Mesenchymal stem cell (in vitro differentiated cells and primary cell): ENCODE results near the gene TIMM44.

Experiments
- DNase-seq: peaks from one replicate; pipeline ENCODE4 v3.0.0-alpha.2; 2013
- H2AFZ ChIP-seq: one replicate; pipeline ENCODE4 v1.6.1; 2013; ENCODE audit warnings: low read depth, mild to moderate bottlenecking, control low read depth, inconsistent platforms, low read length, moderate library complexity
- H2AK5ac ChIP-seq: 2 replicates; pipeline ENCODE4 v1.6.1; 2013; ENCODE audit warnings: low read length, moderate library complexity, mild to moderate bottlenecking, inconsistent platforms; ENCODE audit not compliant: severe bottlenecking
- H2BK120ac ChIP-seq: one replicate; pipeline ENCODE4 v1.6.1; 2013; ENCODE audit warnings: low read depth, mild to moderate bottlenecking, inconsistent platforms, low read length, moderate library complexity
- H2BK12ac ChIP-seq, 2 experiments: one replicate each; pipeline ENCODE4 v1.6.1; 2013; ENCODE audit warnings: inconsistent platforms in 2 of 2, low read length in 2 of 2, mild to moderate bottlenecking in 2 of 2, moderate library complexity in 2 of 2, control low read depth in 1 of 2
- H2BK15ac ChIP-seq: one replicate; pipeline ENCODE4 v1.6.1; 2013; ENCODE audit warnings: mild to moderate bottlenecking, low read depth, inconsistent platforms; ENCODE audit not compliant: poor library complexity, severe bottlenecking
- H2BK5ac ChIP-seq: 2 replicates; pipeline ENCODE4 v1.6.1; 2013; ENCODE audit warnings: low read depth, mild to moderate bottlenecking, low read length, control low read depth, inconsistent platforms; ENCODE audit not compliant: poor library complexity, severe bottlenecking
- H3K14ac ChIP-seq, 2 experiments: one replicate each; pipeline ENCODE4 v1.6.1; 2013; ENCODE audit warnings: inconsistent platforms in 2 of 2, low read length in 2 of 2, control low read depth in 1 of 2, mild to moderate bottlenecking in 1 of 2, moderate library complexity in 1 of 2
- H3K18ac ChIP-seq, 2 experiments: one replicate each; pipeline ENCODE4 v1.6.1; 2013; ENCODE audit warnings: inconsistent platforms in 2 of 2, low read length in 2 of 2, control low read depth in 1 of 2, low read depth in 1 of 2, mild to moderate bottlenecking in 1 of 2
- H3K23ac ChIP-seq, 2 experiments: one replicate each; pipeline ENCODE4 v1.6.1; 2013; ENCODE audit warnings: inconsistent platforms in 2 of 2, low read length in 2 of 2, mild to moderate bottlenecking in 2 of 2, moderate library complexity in 2 of 2, control low read depth in 1 of 2
- H3K27ac ChIP-seq: 2 replicates; pipeline ENCODE4 v1.5.1; 2013; ENCODE audit warnings: mild to moderate bottlenecking, moderate library complexity, low read length, control low read depth, inconsistent platforms; ENCODE audit not compliant: poor library complexity, severe bottlenecking
- H3K27me3 ChIP-seq, 2 experiments: 2 replicates each; pipeline versions ENCODE4 v1.6.1 to v1.7.0; 2013; ENCODE audit warnings: low read length in 2 of 2, mild to moderate bottlenecking in 2 of 2, moderate library complexity in 2 of 2, control low read depth in 1 of 2, inconsistent platforms in 1 of 2; ENCODE audit not compliant: control insufficient read depth in 1 of 2, insufficient read depth in 1 of 2
- H3K36me3 ChIP-seq, 2 experiments: 2 replicates each; pipeline versions ENCODE4 v1.6.1 to v1.7.0; 2013; ENCODE audit warnings: low read length in 2 of 2, control low read depth in 1 of 2, inconsistent platforms in 1 of 2, low read depth in 1 of 2, mild to moderate bottlenecking in 1 of 2; ENCODE audit not compliant: insufficient read depth in 2 of 2, control insufficient read depth in 1 of 2
- H3K4ac ChIP-seq, 2 experiments: one replicate each; pipeline ENCODE4 v1.6.1; 2013; ENCODE audit warnings: inconsistent platforms in 2 of 2, low read length in 2 of 2, mild to moderate bottlenecking in 2 of 2, moderate library complexity in 2 of 2, control low read depth in 1 of 2, low read depth in 1 of 2
- H3K4me1 ChIP-seq: 2 replicates; pipeline ENCODE4 v1.6.1; 2013; ENCODE audit warnings: low read depth, low read length, control low read depth; ENCODE audit not compliant: control insufficient read depth, insufficient read depth
- H3K4me2 ChIP-seq: 2 replicates; pipeline ENCODE4 v1.6.1; 2013; ENCODE audit warnings: low read length, mild to moderate bottlenecking, inconsistent platforms; ENCODE audit not compliant: poor library complexity, severe bottlenecking
- H3K4me3 ChIP-seq, 2 experiments: 2 replicates each; pipeline versions ENCODE4 v1.5.1 to v1.7.0; 2013; ENCODE audit warnings: low read length in 2 of 2, mild to moderate bottlenecking in 2 of 2, control low read depth in 1 of 2, low read depth in 1 of 2; ENCODE audit not compliant: insufficient read depth in 1 of 2
- H3K79me1 ChIP-seq: replicated peaks from 2 replicates; pipeline ENCODE4 v1.6.1; 2013; ENCODE audit warnings: mild to moderate bottlenecking, control low read depth, low read length, inconsistent platforms; ENCODE audit not compliant: poor library complexity, severe bottlenecking
- H3K9ac ChIP-seq: 2 replicates; pipeline ENCODE4 v1.7.0; 2013; ENCODE audit warnings: mild to moderate bottlenecking, low read length, moderate library complexity
- H3K9me3 ChIP-seq: 2 replicates; pipeline ENCODE4 v1.7.0; 2013; ENCODE audit warnings: mild to moderate bottlenecking, low read length; ENCODE audit not compliant: control insufficient read depth
- H4K8ac ChIP-seq: one replicate; pipeline ENCODE4 v1.6.1; 2013; ENCODE audit warnings: inconsistent platforms, mild to moderate bottlenecking, low read length, moderate library complexity
- H4K91ac ChIP-seq: one replicate; pipeline ENCODE4 v1.6.1; 2013; ENCODE audit warnings: mild to moderate bottlenecking, low read length, inconsistent platforms
- WGBS: methylation state at CpG from one replicate; pipeline ENCODE4 v1.1.7; 2013; ENCODE audit warnings: mixed read lengths; 5-methylcytosine and 5-hydroxymethylcytosine counted together

Gene TIMM44

DNA sequence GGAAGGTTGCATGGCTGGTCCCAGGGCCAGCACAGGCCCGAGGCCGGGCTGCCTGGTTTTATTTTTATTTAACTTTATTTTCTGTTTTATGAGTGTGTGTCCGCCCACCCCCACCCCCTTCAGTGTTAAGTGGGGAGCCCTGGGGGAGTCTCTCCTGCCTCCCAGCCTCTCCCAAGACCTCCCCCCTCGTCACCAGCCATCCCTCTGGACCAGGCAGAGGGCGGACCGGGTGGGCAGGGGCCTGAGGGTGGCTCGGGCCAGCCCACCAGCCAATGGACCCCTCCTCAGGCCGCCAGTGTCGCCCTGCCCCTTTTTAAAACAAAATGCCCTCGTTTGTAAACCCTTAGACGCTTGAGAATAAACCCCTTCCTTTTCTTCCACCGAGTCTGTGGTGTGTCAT, 29.4 kb downstream of the TIMM44 start:
- no peak overlapping the region for H2AK5ac ChIP-seq
- peaks cover 31 to 57% of the 10 kb centered on the region in 2 experiments for H3K36me3 ChIP-seq
- peaks cover 22% of the 10 kb centered on the region for H3K79me1 ChIP-seq
- no peak overlapping the region for H2AFZ ChIP-seq
- no peak overlapping the region for H3K4me3 ChIP-seq
- no peak overlapping the region for H3K4me2 ChIP-seq
- no peak overlapping the region for H2BK120ac ChIP-seq
- H4K91ac ChIP-seq = no peak overlapping the region
- no peak overlapping the region for H3K23ac ChIP-seq
- H3K4ac ChIP-seq = no peak overlapping the region
- peaks cover 26% of the 10 kb centered on the region for H3K4me1 ChIP-seq
- H3K27ac ChIP-seq = no peak overlapping the region
- H2BK15ac ChIP-seq = no peak overlapping the region
- no peaks in the 10 kb centered on the region for H3K9me3 ChIP-seq
- H3K27me3 ChIP-seq = peaks cover 21 to 31% of the 10 kb centered on the region in 2 experiments
- DNase-seq = no peak
- H4K8ac ChIP-seq = no peak overlapping the region
- H3K14ac ChIP-seq = no peak overlapping the region
- no peak overlapping the region for H2BK5ac ChIP-seq
- WGBS = 89% methylated on average over 6 of the region's 12 CpGs
- H2BK12ac ChIP-seq = no peak overlapping the region
- H3K9ac ChIP-seq = no peak overlapping the region
- no peak overlapping the region for H3K18ac ChIP-seq

DNA sequence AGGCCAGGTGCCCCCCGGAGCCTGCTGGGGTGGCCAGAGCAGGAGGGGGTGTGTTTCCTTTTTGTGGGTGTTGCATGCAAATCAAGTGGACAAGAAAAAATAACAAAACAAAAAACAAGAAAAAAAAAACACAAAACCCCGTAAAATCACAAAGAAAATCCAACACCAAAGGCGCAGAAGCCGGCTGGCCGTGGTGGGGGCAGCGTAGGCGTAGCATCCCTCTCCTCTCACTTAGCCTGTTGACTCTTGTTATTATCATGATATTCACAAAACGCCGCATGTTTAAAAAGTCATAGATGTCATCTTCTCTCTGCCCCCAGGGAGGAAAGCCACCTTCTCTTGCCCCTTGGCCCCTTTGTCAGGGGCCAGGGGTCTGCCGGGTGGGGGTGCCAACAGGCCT, 29.8 kb downstream of the TIMM44 start:
- H2AK5ac ChIP-seq = no peak overlapping the region
- no peak overlapping the region for H2BK120ac ChIP-seq
- peaks cover 21 to 28% of the 10 kb centered on the region in 2 experiments for H3K27me3 ChIP-seq
- H3K23ac ChIP-seq = no peak overlapping the region
- H3K36me3 ChIP-seq = peaks cover 31 to 62% of the 10 kb centered on the region in 2 experiments
- H3K79me1 ChIP-seq = peaks cover 25% of the 10 kb centered on the region
- no peak overlapping the region for H3K14ac ChIP-seq
- no peak overlapping the region for H4K8ac ChIP-seq
- no peak for DNase-seq
- H2BK15ac ChIP-seq = no peak overlapping the region
- WGBS = 93% methylated on average over 9 of the region's 10 CpGs
- no peak overlapping the region for H3K18ac ChIP-seq
- no peak overlapping the region for H2BK12ac ChIP-seq
- peaks cover 30% of the 10 kb centered on the region for H3K4me1 ChIP-seq
- no peak overlapping the region for H4K91ac ChIP-seq
- no peak overlapping the region for H3K9ac ChIP-seq
- H2BK5ac ChIP-seq = no peak overlapping the region
- H3K4ac ChIP-seq = no peak overlapping the region
- H3K9me3 ChIP-seq = no peaks in the 10 kb centered on the region
- H3K4me2 ChIP-seq = no peak overlapping the region
- H3K4me3 ChIP-seq = peak overlapping the region in 1 of 2 experiments; percentile 3
- H3K27ac ChIP-seq = no peak overlapping the region
- no peak overlapping the region for H2AFZ ChIP-seq

DNA sequence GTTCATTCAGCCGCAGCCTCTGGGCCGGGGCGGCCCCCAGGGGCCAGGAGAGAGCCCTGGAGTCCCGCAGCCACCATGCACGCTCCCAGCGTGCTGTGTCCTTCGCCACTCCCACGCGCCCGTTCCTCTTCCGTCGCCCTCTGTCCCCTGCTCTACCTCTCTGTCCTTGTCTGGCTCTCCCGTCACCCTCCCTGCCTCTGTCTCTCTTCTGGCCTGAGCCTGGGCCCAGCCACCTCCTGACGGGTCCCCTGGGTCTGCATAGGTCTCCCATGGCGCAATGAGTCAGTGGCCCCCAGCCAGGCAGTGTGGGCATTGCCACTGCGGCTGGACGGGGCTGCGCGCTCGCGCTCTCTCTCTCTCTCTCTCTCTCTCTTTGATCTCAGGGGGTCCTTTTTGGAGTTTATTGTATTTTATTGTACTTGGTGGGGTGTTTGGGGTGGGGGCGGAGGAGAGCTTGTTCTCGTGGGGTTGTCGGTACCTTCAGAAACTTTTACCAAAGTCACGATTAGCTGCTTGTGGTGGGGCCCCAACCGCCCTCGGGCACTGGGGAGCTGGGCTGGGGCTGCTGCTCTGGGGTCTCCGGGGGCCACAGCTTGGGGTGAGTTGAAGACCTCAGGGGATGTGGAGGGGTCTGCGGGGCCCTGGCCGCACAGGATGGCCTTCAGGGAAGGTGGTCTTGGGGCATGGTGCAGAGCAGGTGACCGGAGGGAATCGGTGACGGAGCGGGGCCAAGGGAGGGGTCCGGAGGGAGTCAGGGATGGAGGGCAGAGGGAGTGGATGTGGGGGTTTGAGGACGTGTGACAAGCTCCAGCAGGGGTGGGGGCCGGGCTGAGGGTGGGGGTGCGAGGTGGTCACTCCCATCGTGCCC, 30.5 kb downstream of the TIMM44 start:
- Histone ChIP-seq H3K18ac (no peak overlapping the region), H3K27ac (no peak overlapping the region), H3K14ac (no peak overlapping the region), H3K9ac (no peak overlapping the region), H3K4me1 (peaks cover 33% of the 10 kb centered on the region), H2BK5ac (no peak overlapping the region), H3K4me3 (peak overlapping the region in 1 of 2 experiments; percentile 3), H3K4me2 (no peak overlapping the region), H2BK15ac (no peak overlapping the region), H2AK5ac (no peak overlapping the region), H3K4ac (no peak overlapping the region), H2AFZ (no peak overlapping the region), H2BK120ac (no peak overlapping the region), H3K9me3 (no peaks in the 10 kb centered on the region), H3K36me3 (peaks cover 31 to 68% of the 10 kb centered on the region in 2 experiments), H3K27me3 (peaks cover 21 to 23% of the 10 kb centered on the region in 2 experiments), H4K8ac (no peak overlapping the region), H3K79me1 (peaks cover 26% of the 10 kb centered on the region), H2BK12ac (no peak overlapping the region), H3K23ac (no peak overlapping the region), H4K91ac (no peak overlapping the region)
- WGBS = 95% methylated on average over 30 of the region's 39 CpGs
- no peak for DNase-seq

GRCh38 chr19:7912144-7912696, 31.2 kb downstream of the TIMM44 start:
- Histone ChIP-seq H4K8ac (no peak overlapping the region), H2AK5ac (no peak overlapping the region), H3K14ac (no peak overlapping the region), H2AFZ (no peak overlapping the region), H3K9ac (no peak overlapping the region), H3K27ac (no peak overlapping the region), H3K4me2 (no peak overlapping the region), H3K4ac (no peak overlapping the region), H3K4me3 (no peak overlapping the region), H2BK5ac (no peak overlapping the region), H2BK15ac (no peak overlapping the region), H3K27me3 (peaks cover 19 to 21% of the 10 kb centered on the region in 2 experiments), H3K23ac (no peak overlapping the region), H3K9me3 (no peaks in the 10 kb centered on the region), H3K79me1 (peaks cover 32% of the 10 kb centered on the region), H2BK12ac (no peak overlapping the region), H2BK120ac (no peak overlapping the region), H3K18ac (no peak overlapping the region), H3K4me1 (peaks cover 29% of the 10 kb centered on the region), H3K36me3 (peaks cover 33 to 74% of the 10 kb centered on the region in 2 experiments), H4K91ac (no peak overlapping the region)
- DNase-seq = no peak
- 94% methylated on average over 28 of the region's 31 CpGs for WGBS
